HTERT RPE-1 (cell line): Measurements from ENCODE around the gene DOCK8.
"Not testable (repeated sequence)": the region's sequence is repeated elsewhere in the genome, so short reads cannot be mapped to it uniquely, and the experiment has no call there.

Source experiments
- in situ Hi-C: fragments of 300-500 bp; cut with MboI; formaldehyde crosslinking; loops from 4 replicates; pipeline ENCODE4 v1.14.3; 2020; ENCODE audit warnings: low sequenced_read_pairs

DOCK8 gene

DNA sequence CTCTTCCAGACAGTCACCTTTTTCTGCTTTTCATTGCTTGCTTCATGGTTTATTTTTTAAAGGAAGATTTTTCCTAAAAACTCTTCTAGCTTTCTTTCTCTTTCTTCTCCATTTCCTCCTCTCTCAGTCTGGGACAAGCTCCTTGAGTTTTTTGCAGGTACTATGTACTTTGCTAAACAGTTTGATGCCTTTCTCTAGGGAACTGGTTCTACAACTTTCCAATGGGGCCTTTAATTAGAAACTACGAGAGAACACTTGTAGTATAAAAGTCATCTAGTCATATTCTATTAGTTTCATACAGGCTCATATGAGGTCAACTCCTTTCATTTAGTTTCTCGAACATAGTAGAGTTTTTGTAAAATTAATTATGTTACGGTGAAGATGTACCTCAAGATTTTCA lies 189.6 kb downstream of the DOCK8 start:
- in situ Hi-C loops, result no loop called here

DNA sequence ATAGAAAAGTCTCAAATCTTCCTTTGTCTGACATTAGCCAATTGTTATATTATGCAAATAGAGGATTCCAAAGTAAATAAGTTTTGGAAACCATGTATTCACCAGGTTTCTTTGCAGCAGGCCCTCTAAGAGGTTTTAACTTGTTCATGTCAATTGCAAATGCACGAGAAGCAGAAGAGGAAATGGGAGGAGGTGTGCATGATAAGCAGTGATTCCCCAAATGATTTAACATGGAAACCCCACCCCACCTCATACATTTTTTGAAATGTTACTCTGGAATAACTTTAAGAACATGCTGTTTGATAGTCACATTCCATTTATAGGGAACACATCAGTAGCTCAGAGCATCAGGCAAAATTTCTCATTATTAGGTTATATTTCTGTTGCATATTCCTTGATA lies 190.7 kb downstream of the DOCK8 start:
- in situ Hi-C loops, result no loop called here

DNA sequence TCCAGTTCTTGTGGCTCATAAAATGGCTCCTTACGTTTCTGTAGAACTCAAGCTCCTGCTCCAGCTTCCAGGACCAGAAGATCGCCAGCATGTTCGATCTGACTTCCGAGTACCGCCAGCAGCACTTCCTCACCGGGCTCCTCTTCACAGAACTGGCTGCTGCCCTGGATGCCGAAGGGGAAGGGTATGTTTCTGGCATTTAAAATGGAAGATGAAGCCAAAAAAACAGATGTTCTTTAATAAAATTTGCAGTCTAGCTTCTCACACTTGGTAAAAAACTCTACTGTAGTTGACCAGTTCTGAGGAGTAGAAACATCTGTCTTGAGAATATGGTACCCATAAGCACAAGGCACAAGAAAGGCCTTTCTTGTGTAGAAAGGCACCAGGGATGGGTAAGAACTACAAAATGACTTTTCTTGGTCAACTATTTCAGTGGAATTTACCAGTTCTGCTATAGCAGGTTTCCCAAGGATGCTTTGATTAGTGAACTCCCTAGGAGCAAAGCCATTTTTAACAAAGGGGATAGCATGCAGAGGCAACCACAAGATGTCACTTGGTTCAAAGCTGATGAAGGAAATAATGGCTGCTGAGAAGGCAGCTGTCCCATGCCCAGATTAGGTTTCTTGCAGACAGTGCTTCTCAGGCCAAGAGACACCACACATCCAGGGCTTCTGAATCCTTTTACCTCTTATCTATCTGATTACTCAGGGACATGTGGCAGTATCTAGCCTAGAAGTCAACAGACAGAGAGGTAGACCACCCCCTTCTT lies 192.4 kb downstream of the DOCK8 start:
- in situ Hi-C loops, result no loop called here

DNA sequence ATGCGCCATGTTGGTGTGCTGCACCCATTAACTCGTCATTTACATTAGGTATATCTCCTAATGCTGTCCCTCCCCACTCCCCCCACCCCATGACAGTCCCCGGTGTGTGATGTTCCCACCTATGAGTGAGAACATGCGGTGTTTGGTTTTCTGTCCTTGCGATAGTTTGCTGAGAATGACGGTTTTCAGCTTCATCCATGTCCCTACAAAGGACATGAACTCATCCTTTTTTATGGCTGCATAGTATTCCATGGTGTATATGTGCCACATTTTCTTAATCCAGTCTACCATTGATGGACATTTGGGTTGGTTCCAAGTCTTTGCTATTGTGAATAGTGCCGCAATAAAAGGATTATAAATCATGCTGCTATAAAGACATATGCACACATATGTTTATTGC lies 195.0 kb downstream of the DOCK8 start:
- in situ Hi-C loops, result not testable (repeated sequence)

DNA sequence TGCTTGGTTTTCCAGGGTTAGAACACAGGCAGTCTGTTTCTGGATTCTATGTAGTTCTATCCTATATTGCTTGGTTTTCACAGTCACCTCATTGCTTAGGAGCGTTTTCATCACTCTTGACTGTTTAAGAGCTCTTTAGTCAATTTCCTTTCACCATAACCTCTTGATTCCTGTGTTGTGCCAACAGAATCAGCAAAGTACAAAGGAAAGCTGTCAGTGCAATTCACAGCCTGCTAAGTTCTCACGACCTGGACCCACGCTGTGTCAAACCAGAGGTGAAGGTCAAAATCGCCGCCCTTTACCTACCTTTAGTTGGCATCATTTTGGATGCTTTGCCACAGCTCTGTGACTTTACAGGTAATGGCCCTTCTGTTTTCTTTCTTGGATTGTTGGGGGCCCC lies 199.9 kb downstream of the DOCK8 start:
- in situ Hi-C loops, result no loop called here

DNA sequence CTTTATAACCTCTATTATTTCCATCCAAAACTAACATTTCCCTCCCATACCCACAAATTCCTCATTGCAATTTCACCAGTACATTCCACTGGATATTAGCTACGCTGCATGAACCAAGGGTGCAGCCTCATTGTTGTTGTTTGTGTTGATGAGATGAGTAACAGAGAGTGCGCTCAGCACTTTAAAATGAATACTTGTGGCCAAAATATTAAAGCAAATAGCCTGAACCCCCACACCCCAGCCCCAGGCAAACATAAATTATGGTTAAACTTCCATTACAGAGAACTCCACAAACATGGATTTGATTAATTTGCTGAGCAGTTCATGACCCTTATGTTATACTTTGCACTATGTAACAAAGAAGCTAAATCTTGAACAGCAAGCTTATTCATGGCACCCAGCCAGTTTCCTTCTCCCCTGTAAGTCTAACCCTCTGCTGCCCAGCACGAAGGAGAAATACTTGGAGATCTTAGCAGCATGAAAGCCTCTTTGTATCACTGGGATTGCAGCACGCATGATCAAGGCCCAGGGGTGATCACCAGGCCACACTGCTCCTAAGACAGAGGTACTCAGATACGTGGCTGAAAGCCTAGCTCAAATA lies 205.0 kb downstream of the DOCK8 start:
- in situ Hi-C loops, result no loop called here

DNA sequence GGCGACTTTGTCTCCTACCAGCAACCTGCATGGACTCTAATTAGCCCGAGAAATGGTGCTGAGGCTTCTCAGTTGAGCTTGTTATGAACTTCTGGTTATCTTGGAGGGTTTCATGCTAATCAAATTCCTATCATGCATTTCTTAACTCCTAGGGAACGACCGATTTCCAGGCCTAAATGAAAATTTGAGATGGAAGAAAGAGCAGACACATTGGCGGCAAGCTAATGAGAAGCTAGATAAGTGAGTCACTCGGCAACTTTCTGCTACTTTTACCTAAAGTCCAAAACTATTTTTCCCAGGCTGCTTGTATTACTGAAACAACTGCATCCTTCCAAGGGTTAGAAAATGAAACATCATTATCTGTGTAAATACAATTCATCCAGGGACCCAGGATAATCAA lies 207.2 kb downstream of the DOCK8 start:
- in situ Hi-C loops, result no loop called here

DNA sequence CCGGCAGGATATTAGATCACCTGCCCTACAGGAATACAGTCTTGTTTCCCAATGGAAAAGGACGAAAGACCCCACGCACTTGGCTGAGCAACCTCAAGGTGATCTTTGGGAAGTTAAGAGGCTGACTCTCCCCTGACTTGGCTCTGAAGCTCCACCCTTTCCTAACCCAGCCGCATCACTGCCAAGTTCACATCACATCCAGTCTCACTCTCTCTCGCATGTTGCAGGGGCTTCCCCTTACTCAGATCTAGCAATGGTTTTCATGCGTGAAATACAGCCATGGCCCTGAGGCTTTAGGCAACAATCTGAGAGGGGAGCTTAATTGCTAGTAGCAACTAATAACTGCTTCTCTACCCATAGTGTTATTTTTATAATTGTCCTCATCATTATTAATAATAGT lies 211.6 kb downstream of the DOCK8 start:
- in situ Hi-C loops, result no loop called here

DNA sequence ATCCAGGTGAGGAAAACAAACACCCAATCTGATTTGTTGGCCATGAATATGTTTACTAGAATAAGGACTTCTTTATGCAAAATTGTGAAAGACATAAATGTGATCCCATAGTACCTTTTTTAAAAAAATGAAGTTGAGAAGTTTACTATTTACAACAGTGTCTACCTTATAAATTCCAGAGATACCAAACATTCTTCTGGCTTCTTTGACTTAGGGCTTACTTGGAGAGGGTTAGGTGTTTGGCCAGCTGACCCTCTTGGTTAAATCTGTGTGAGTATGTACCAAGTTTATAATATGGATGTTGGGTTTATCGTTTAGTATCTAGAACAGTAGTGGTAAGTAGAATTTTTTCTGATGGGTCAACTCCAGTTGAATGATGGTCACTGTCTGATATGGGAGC lies 212.3 kb downstream of the DOCK8 start:
- in situ Hi-C loops, result no loop called here

DNA sequence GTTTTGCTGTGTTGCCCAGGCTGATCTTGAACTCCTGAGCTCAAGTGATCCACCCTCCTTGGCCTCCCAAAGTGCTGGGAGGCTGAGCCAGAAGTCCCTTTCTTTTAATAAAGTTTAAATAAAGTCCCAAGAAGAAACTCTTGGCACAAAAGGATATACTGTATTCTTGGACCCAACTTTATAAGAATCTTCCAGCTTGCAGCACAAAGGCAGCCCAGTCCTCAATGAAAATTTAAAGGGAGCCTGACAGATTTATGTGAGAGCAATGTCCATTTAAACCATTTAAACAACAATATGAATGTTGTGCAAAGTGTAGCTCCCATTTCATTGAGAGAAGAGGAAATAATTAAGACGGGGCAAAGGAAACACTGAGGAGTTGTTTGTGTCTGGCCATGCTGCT lies 217.0 kb downstream of the DOCK8 start:
- in situ Hi-C loops, result no loop called here

DNA sequence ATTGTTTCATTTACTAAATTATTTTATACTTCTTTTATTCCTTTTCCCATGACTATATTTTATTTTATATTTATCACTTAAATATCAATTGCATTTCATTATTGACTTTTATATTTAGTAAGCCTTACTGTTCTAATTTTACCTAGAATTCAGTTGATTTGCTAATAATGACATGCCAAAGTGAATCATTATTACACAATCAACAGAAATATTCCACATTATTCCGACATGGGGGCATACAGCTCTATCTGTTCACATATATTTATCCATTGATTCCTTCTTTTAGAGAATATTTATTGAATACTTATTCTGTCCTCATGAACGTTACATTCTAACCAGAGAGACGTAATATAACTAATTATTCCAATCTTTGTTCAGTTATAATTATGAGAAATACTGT lies 221.8 kb downstream of the DOCK8 start:
- in situ Hi-C loops, result no loop called here

DNA sequence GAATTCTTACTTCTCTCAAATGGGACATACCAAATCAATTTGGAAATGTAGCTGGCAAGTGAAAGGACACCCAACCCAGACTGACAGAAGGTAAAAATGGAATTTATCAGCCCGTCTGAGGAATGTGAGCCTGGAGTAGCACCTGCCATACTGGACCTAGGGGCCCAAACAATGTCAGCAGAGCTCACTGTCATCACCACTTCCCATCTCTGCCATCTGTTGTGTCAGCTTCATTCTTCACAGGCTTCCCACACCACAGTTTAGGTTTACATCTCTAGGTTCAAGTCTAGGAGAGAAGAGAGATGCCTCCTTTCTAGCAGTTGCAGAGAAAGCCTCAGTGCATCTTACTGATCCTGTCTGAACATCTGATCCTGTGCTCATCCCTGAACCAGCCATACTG lies 222.4 kb downstream of the DOCK8 start:
- in situ Hi-C loops, result no loop called here

DNA sequence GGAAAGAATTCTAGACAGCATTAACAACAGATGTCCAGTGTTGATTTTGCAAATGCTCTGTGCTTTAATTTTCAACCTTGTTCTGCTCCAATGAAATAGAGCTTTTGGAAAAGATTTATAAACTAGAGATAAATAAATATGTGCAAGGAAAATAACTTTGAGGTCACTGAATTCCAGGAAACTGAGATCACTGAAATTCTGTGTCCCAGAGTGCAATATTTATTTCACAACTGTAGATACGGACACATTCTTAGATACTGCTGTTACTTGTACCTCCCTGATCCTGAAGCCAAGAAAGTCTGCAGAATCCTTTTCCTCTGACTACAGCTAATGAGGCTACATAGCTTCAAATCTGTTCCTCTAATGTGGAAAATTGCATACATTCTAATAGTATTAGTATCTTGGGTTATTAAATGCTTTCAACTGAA lies 222.9 kb downstream of the DOCK8 start:
- in situ Hi-C loops, result no loop called here

DNA sequence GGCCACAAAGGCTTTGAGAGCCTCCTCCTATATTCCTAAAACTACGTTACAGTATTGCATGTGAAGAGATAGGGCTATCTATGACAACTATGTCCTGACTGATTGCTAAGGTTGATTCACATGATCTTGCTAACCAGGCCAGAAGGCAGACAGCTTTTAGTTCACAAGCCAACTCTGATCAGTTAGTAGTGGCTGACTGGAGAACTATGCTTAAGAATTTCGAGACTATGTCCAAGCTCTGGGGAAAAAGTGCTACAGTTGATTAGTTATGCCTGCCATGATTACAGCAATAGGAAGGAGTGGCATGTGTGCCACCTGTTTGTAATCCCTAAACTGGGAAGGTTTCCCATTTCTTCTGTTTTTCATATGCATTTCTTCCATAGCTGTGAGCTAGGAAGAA lies 223.4 kb downstream of the DOCK8 start:
- in situ Hi-C loops, result no loop called here

DNA sequence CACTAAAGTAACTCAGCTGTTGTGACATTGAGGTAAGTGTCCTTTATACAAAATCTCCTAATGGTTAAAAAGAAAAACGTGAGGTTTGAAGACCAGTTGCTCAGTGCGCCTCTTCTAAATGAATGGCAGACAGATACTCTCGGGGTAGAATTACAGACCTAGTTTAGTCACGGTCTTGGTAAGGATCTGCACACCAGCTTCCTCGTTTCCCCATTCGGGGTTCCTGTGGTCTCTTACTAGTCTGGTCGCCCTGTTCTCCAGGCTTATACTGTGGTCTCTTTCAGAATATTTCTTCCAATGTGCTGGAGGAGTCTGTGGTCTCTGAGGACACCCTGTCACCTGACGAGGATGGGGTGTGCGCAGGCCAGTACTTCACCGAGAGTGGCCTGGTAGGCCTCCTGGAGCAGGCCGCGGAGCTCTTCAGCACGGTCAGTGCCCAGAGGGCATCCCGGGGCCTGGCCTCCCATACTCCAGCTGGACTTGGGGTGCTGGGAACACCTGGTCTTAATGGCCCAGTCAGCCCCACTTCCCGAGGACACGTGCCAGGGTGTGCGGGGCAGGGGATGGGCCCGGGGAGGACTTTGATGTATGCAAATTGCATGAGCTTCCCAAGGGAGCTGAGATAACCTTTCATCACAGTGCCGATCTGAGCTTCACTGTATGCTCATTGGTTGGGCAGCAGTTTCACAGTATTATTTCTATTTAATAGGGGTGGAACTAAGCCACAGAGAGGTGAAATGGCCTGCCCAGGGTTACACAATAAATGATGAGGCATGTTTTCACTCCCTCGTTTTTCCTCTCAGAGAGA lies 224.5 kb downstream of the DOCK8 start:
- in situ Hi-C loops, result no loop called here

DNA sequence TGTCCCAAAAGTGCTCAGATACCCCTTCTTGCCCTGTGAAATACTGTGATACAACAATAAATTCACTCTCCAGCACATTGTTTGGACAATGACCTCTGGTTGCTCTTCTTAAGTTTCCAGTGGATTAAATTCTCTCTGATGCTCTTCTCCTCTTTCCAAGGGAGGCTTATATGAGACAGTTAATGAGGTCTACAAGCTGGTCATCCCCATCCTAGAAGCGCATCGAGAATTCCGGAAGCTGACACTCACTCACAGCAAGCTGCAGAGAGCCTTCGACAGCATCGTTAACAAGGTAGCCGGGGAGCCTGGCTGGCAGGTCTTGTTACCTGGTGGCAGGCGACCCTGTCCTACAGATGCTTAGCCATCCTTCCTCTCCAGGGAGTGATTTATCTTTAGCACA lies 226.5 kb downstream of the DOCK8 start:
- in situ Hi-C loops, result no loop called here

DNA sequence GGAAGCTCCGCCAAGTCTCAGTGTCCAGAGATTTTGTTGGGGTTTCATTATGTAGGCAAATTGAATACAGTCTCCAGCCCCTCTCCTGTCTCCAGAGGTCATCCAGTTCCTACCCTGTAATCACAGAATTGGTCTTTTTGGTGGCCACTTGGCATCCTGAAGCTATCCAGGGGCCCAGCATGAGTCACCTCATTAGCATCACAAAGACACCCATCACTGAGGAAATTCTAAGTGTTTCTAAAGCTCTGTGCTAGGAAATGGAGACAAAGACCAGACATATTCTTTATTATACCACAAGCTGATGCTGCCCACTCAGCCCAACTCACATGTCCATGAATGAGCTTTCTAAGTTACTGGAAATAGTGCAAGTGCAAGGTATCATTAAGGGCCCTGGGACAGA lies 229.9 kb downstream of the DOCK8 start:
- in situ Hi-C loops, result no loop called here

DNA sequence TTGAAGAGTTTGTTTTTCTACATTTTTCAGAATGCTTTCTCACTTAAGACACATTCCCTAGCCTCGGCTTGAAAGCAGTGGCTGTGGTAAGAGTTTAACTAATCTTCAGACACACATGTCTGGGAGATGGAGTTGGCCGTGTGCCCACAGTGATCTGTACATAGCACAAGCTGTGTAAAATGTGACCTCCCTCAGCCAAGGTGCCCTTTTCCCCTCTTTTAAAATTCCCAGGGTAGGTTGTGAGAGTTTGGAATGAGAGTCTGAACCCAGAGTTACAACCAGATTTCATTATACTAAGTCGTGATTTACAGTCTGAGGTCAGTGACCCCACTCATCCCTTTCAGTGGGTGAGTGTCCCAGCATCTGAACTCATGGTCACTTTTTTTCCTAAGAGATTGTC lies 230.4 kb downstream of the DOCK8 start:
- in situ Hi-C loops, result no loop called here

DNA sequence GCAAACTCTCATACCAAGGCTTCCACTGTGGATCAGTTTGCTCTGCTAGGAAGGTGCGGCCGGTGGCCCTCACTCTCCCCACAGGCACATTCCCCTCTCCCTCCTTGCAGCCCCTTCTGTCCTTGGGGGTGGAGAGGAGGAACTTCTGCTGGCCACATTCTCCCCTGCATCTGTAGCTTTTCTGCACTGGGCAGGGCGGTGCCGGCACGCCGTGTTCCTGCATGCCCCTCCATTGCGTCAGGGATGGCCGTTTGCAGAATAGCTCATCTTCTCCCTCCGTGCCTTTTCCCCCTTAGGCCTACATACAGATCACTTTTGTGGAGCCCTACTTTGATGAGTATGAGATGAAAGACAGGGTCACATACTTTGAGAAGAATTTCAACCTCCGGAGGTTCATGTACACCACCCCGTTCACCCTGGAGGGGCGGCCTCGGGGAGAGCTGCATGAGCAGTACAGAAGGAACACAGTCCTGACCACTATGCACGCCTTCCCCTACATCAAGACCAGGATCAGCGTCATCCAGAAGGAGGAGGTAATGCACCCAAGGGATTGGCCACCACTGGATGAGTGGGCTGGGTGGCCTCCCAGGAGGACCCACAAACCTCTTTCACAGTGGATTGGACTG lies 231.5 kb downstream of the DOCK8 start:
- in situ Hi-C loops, result no loop called here

DNA sequence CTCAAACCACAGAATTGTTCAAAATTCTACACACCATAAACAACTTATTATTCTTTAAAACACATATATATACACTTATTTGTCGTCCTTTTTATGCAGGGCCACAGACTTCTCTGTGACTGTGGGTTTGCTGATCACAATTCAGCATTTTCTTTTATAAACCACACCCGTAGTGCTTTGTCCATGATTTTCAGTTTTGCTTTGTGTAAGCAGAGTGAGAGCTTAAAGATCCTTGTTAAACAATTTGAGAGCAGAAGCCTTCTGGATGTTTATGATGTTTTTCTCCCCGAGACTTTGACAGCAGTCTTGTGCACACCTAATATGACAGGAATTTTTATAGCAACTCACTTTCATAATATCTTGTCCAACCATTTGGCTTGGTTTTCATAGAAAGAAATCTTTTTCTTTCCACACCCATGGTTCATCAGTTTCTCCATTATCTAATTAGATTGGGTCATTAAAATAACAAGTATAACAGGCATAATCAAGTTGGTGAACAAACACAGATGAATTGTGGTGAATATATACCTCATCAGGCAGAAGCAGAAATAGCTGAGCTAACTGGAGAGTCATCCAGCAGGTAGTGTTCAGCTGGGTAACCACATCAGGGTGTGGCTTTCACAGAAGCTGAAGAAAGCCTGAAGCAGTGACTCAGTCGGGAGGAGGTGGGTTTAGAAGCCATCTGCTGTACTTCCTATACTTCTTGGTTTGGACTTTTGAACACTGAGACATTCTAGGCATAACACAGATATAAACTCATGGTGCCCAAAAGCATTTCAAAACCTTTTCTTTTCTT lies 232.8 kb downstream of the DOCK8 start:
- in situ Hi-C loops, result no loop called here

DNA sequence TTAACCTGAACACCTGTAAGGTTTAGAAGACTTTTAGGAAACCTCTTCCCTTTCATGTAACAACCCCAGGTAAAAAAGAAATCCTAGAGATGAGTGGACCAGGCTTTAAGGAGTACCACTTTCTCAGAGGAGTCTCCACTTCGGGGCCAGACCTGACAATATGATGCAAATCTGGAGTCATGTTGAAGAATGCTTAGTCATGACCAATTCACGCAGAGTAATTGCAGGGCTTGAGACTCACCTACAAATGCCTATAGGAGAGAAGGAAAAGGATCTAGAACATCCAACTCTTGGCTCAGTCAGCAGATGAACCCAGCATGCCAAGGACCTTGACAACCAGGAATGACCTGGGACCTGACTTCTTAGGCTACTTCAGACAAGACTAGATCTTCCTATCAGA lies 235.4 kb downstream of the DOCK8 start:
- in situ Hi-C loops, result no loop called here
